ENCODE data around the gene POM121.

- TF ChIP-seq, protein P1, sequence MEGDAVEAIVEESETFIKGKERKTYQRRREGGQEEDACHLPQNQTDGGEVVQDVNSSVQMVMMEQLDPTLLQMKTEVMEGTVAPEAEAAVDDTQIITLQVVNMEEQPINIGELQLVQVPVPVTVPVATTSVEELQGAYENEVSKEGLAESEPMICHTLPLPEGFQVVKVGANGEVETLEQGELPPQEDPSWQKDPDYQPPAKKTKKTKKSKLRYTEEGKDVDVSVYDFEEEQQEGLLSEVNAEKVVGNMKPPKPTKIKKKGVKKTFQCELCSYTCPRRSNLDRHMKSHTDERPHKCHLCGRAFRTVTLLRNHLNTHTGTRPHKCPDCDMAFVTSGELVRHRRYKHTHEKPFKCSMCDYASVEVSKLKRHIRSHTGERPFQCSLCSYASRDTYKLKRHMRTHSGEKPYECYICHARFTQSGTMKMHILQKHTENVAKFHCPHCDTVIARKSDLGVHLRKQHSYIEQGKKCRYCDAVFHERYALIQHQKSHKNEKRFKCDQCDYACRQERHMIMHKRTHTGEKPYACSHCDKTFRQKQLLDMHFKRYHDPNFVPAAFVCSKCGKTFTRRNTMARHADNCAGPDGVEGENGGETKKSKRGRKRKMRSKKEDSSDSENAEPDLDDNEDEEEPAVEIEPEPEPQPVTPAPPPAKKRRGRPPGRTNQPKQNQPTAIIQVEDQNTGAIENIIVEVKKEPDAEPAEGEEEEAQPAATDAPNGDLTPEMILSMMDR (IDR thresholded peaks at IDR 0.05; ENCODE audit: low read depth, low read length): no peak
- TF ChIP-seq EZH2phosphoT487 (IDR thresholded peaks at IDR 0.05; ENCODE audit: low read depth): no peak
Observed at GRCh38 chr7:72919256-72919775, 5.6 kb upstream of the POM121 start.

Data from OCI-LY3 (cell line).